ENCODE measurements around the gene IGFLR1. TPM values are rescaled to one million over a fixed set of nuclear protein-coding genes. Genes with fewer than 3 reads are reported as not detected.

Gene IGFLR1
- polyA plus RNA-seq, 2 of the 4 experiments (the other 2 are of a cell fraction) = 6.4 to 14.4 TPM

DNA sequence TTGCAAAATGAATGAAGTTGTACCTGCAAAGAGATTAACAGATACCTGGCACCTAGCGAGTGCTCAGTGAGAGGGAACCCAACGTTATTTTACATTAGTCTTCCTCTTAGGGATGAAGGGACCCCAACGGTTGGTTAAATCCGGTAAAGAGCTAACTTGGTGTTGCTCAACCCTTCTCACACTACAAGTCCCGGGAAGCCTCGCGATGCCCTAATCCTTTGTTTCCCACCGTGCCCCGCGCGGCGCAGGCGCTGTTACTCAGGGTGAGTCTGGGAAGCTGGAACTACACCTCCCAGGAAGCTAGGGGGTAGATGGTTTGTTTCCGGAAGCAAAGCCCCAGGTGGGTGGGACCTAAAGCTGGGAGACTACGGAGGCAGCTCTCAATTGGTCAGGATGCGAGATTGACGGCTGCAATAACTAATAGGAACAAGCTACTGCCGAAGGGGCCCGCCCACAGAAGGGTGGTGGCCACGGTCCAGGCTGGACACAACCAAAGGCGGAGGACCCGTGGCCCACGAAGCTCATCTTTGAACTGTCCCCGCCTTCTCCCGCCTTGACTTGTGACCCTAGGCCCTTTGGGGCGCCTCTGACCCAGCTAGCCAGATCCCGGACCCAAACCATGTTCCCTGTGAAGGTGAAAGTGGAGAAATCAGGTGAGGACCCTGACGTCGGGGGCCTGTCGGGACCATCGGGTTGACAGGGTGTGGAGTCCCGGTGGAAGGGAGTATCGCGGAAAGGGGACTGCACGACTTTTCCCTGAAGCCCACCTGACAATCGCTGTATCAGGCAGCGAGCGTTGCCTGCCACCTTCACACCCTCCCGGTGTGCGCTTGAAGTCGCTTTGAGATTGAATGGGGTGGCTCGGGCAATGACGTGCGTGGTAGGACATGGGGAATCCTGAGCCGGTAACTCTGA is 6.1 kb upstream of the IGFLR1 start, which contains the start of gene LIN37:
LIN37 (plus strand) TSS at position 471 of the 915 bp plus-strand sequence; CDS start at position 620, 149 bp downstream.
- POLR2A ChIA-PET = interaction anchor here (0.6 to 1.6 kb wide), 23 partner anchors 8 to 913 kb away, joined by 3 to 35 read pairs (median 4); partner anchors contain the start of genes APLP1, COX6B1, HSPB6 and POLR2I
- Histone ChIP-seq H3K4me1 (peaks cover 28% of the 10 kb centered on the region), H3K4me3 (peak within 1 kb of the TSS; percentile 75), H3K27ac (peak within 1 kb of the TSS; percentile 76 to 87), H3K9me3 (no peaks in the 10 kb centered on the region), H3K4me2 (peak within 1 kb of the TSS; percentile 94)
- CTCF ChIA-PET = interaction anchor here (0.8 to 2.1 kb wide), 13 partner anchors 9 to 238 kb away, joined by 3 to 8 read pairs (median 3); partner anchors contain the start of gene HSPB6
- FAIRE-seq = peak; percentile 100
- WGBS (ENCODE audit: missing lambda C conversion rate) = 2% methylated on average over 45 of the region's 45 CpGs
- peak; percentile 100 for DNase-seq (ENCODE audit: low read depth in 1 of 2, low spot score in 1 of 2)
- peak; percentile 75 to 86 for ATAC-seq
- TF ChIP-seq HEYL (CRISPR knock-in tag; IDR thresholded peaks at IDR 0.05) (no peak), CHD4 (IDR thresholded peaks at IDR 0.05; ENCODE audit: borderline replicate concordance) (no peak), RCOR1 (IDR thresholded peaks at IDR 0.05; ENCODE audit: low read depth, low read length) (no peak), RNF2 (IDR thresholded peaks at IDR 0.05; ENCODE audit: borderline replicate concordance, low read depth) (no peak), FOSB (CRISPR knock-in tag; IDR thresholded peaks at IDR 0.05) (no peak), EP300 (IDR thresholded peaks at IDR 0.05) (no peak), ZNF302 (CRISPR knock-in tag; IDR thresholded peaks at IDR 0.05) (no peak), MYC (IDR thresholded peaks at IDR 0.05; ENCODE audit: borderline replicate concordance, low read length) (peak; percentile 43; the same call in 1 of the 2 replicates), CEBPB (IDR thresholded peaks at IDR 0.05) (peak; percentile 96 to 99), CBX2 (IDR thresholded peaks at IDR 0.05; ENCODE audit: borderline replicate concordance, low read depth) (no peak), MAZ (IDR thresholded peaks at IDR 0.05; ENCODE audit: borderline replicate concordance, low read depth, low read length) (no peak), NFE2L2 (conservative IDR thresholded peaks at IDR 0.05; ENCODE audit: low read length) (no peak), ESRRA (IDR thresholded peaks at IDR 0.05; ENCODE audit: borderline replicate concordance, low read length) (no peak), GATA3 (IDR thresholded peaks at IDR 0.05; ENCODE audit: borderline replicate concordance) (peak; percentile 28; the same call in 1 of the 2 replicates), ZSCAN20 (CRISPR knock-in tag; IDR thresholded peaks at IDR 0.05) (no peak), EHMT2 (IDR thresholded peaks at IDR 0.05; ENCODE audit: low read depth) (no peak), FOXS1 (CRISPR knock-in tag; IDR thresholded peaks at IDR 0.05) (no peak), POLR2AphosphoS2 (conservative IDR thresholded peaks at IDR 0.05; ENCODE audit: low read length) (0 out of 2 replicates have a peak, but pooled peaks have one; percentile 55), FOSL2 (IDR thresholded peaks at IDR 0.05) (no peak), FOSL2 (CRISPR knock-in tag; IDR thresholded peaks at IDR 0.05) (no peak), JUN (IDR thresholded peaks at IDR 0.05) (peak; percentile 84 to 87), CBX8 (IDR thresholded peaks at IDR 0.05) (no peak), SMC3 (IDR thresholded peaks at IDR 0.05) (no peak), KDM5A (IDR thresholded peaks at IDR 0.05) (no peak)
- TF ChIP-seq, protein P1, sequence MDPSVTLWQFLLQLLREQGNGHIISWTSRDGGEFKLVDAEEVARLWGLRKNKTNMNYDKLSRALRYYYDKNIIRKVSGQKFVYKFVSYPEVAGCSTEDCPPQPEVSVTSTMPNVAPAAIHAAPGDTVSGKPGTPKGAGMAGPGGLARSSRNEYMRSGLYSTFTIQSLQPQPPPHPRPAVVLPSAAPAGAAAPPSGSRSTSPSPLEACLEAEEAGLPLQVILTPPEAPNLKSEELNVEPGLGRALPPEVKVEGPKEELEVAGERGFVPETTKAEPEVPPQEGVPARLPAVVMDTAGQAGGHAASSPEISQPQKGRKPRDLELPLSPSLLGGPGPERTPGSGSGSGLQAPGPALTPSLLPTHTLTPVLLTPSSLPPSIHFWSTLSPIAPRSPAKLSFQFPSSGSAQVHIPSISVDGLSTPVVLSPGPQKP (IDR thresholded peaks at IDR 0.05; ENCODE audit: low read depth, low read length) = no peak
- TF ChIP-seq, protein P2, sequence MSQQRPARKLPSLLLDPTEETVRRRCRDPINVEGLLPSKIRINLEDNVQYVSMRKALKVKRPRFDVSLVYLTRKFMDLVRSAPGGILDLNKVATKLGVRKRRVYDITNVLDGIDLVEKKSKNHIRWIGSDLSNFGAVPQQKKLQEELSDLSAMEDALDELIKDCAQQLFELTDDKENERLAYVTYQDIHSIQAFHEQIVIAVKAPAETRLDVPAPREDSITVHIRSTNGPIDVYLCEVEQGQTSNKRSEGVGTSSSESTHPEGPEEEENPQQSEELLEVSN (IDR thresholded peaks at IDR 0.05; ENCODE audit: borderline replicate concordance, low read depth) = no peak
- TF ChIP-seq, protein P3, sequence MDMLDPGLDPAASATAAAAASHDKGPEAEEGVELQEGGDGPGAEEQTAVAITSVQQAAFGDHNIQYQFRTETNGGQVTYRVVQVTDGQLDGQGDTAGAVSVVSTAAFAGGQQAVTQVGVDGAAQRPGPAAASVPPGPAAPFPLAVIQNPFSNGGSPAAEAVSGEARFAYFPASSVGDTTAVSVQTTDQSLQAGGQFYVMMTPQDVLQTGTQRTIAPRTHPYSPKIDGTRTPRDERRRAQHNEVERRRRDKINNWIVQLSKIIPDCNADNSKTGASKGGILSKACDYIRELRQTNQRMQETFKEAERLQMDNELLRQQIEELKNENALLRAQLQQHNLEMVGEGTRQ (IDR thresholded peaks at IDR 0.05) = 0 out of 2 replicates have a peak, but pooled peaks have one; percentile 41
- TF ChIP-seq, protein P4, sequence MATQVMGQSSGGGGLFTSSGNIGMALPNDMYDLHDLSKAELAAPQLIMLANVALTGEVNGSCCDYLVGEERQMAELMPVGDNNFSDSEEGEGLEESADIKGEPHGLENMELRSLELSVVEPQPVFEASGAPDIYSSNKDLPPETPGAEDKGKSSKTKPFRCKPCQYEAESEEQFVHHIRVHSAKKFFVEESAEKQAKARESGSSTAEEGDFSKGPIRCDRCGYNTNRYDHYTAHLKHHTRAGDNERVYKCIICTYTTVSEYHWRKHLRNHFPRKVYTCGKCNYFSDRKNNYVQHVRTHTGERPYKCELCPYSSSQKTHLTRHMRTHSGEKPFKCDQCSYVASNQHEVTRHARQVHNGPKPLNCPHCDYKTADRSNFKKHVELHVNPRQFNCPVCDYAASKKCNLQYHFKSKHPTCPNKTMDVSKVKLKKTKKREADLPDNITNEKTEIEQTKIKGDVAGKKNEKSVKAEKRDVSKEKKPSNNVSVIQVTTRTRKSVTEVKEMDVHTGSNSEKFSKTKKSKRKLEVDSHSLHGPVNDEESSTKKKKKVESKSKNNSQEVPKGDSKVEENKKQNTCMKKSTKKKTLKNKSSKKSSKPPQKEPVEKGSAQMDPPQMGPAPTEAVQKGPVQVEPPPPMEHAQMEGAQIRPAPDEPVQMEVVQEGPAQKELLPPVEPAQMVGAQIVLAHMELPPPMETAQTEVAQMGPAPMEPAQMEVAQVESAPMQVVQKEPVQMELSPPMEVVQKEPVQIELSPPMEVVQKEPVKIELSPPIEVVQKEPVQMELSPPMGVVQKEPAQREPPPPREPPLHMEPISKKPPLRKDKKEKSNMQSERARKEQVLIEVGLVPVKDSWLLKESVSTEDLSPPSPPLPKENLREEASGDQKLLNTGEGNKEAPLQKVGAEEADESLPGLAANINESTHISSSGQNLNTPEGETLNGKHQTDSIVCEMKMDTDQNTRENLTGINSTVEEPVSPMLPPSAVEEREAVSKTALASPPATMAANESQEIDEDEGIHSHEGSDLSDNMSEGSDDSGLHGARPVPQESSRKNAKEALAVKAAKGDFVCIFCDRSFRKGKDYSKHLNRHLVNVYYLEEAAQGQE (IDR thresholded peaks at IDR 0.05) = peak; percentile 92
- TF ChIP-seq, protein P5, sequence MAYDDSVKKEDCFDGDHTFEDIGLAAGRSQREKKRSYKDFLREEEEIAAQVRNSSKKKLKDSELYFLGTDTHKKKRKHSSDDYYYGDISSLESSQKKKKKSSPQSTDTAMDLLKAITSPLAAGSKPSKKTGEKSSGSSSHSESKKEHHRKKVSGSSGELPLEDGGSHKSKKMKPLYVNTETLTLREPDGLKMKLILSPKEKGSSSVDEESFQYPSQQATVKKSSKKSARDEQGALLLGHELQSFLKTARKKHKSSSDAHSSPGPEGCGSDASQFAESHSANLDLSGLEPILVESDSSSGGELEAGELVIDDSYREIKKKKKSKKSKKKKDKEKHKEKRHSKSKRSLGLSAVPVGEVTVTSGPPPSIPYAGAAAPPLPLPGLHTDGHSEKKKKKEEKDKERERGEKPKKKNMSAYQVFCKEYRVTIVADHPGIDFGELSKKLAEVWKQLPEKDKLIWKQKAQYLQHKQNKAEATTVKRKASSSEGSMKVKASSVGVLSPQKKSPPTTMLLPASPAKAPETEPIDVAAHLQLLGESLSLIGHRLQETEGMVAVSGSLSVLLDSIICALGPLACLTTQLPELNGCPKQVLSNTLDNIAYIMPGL (CRISPR knock-in tag; IDR thresholded peaks at IDR 0.05; ENCODE audit: borderline replicate concordance) = no peak
- TF ChIP-seq, protein P6, sequence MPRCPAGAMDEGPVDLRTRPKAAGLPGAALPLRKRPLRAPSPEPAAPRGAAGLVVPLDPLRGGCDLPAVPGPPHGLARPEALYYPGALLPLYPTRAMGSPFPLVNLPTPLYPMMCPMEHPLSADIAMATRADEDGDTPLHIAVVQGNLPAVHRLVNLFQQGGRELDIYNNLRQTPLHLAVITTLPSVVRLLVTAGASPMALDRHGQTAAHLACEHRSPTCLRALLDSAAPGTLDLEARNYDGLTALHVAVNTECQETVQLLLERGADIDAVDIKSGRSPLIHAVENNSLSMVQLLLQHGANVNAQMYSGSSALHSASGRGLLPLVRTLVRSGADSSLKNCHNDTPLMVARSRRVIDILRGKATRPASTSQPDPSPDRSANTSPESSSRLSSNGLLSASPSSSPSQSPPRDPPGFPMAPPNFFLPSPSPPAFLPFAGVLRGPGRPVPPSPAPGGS (IDR thresholded peaks at IDR 0.05) = peak; percentile 53; the same call in 1 of the 3 replicates
